ENCODE data around the gene LAPTM5. TPM values are rescaled to one million over a fixed set of nuclear protein-coding genes. Genes with fewer than 3 reads are reported as not detected.

The LAPTM5 gene
- total RNA-seq, 1 experiment from 2014 or later: not detected

GRCh38 chr1:30778979-30779293 lies 21.4 kb upstream of the LAPTM5 start:
- TF ChIP-seq CTCF (conservative IDR thresholded peaks at IDR 0.05; ENCODE audit: low read depth, low read length): no peak
- no peak for TF ChIP-seq EZH2 (IDR thresholded peaks at IDR 0.05; ENCODE audit: borderline replicate concordance, low read depth, low read length, poor library complexity, severe bottlenecking)
- Histone ChIP-seq H3K36me3 (ENCODE audit: insufficient read depth, low read length, poor library complexity, severe bottlenecking) (no peaks in the 10 kb centered on the region), H3K4me1 (ENCODE audit: insufficient read depth, low read length, poor library complexity, severe bottlenecking) (peaks cover 24% of the 10 kb centered on the region), H3K4me3 (ENCODE audit: low read depth, low read length, poor library complexity, severe bottlenecking) (no peak overlapping the region), H3K27me3 (replicated peaks; ENCODE audit: insufficient read depth, low read depth, low read length, poor library complexity) (no peaks in the 10 kb centered on the region), H3K27ac (ENCODE audit: low read depth, low read length, poor library complexity, severe bottlenecking) (no peak overlapping the region), H3K9me3 (ENCODE audit: low read depth, low read length, poor library complexity, severe bottlenecking) (no peaks in the 10 kb centered on the region)
- ChIA-PET POLR2A (ENCODE audit: low non-redundant PET) (no interaction called here), CTCF (interaction anchor here (1.2 to 3.2 kb wide), 4 partner anchors 30 to 134 kb away, joined by 3 to 56 read pairs (median 4); no protein-coding TSS in a partner anchor)
- intact Hi-C loops (cut with micrococcal nuclease; ENCODE audit: unreplicated experiment): loop anchor here (1.0 kb wide), 1 partner anchor 60 kb away; no protein-coding TSS in a partner anchor
- DNase-seq (ENCODE audit: low spot score): no peak
- no TSS peak for BruUV-seq (replicated peaks)

DNA sequence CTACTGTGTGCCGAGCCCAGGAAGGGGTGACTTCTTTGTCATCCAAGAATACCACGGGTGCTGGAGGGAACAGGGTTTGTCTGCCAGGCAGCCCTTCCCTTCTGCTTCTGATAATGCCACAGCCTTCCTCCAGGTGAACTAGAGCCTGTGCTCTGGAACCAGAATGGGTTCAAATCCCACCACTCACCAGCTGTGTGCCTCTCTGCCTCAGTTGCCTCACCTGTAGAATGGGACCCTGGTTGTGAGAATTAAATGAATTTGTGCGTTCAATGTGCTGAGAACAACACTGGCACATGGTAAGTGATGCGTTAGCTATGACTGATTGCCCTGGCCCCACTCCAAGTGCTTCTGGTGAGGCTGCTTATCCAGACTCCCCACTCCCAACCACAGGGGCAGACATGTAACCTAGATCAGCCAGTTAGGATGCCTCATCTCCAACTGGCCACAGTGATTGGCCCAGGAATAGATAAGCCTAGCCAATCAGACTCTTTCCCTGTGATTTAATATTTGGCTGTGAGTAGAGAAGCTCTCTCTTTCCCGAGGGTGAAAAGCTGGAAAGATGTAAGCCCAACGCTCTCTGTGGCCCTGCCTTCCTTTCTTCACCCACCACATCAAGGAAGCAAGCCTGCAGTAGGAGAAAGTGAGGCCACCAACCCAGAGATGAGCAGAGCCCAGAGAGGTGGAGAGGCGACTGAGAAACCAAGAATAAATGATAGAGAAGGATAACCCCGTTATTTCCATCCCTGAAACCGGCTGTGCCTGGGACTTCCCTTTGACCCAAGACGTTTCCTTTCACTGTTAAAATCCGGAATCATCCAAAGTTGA lies 20.8 kb upstream of the LAPTM5 start:
- Histone ChIP-seq H3K27ac (ENCODE audit: low read depth, low read length, poor library complexity, severe bottlenecking) (no peak overlapping the region), H3K9me3 (ENCODE audit: low read depth, low read length, poor library complexity, severe bottlenecking) (no peaks in the 10 kb centered on the region), H3K36me3 (ENCODE audit: insufficient read depth, low read length, poor library complexity, severe bottlenecking) (no peaks in the 10 kb centered on the region), H3K4me1 (ENCODE audit: insufficient read depth, low read length, poor library complexity, severe bottlenecking) (peaks cover 24% of the 10 kb centered on the region), H3K27me3 (replicated peaks; ENCODE audit: insufficient read depth, low read depth, low read length, poor library complexity) (no peaks in the 10 kb centered on the region), H3K4me3 (ENCODE audit: low read depth, low read length, poor library complexity, severe bottlenecking) (no peak overlapping the region)
- TF ChIP-seq EZH2 (IDR thresholded peaks at IDR 0.05; ENCODE audit: borderline replicate concordance, low read depth, low read length, poor library complexity, severe bottlenecking): no peak
- TF ChIP-seq CTCF (conservative IDR thresholded peaks at IDR 0.05; ENCODE audit: low read depth, low read length): 0 out of 2 replicates have a peak, but pooled peaks have one; percentile 7
- intact Hi-C loops (cut with micrococcal nuclease; ENCODE audit: unreplicated experiment): no loop called here
- BruUV-seq (replicated peaks): no TSS peak
- peak; percentile 89 for DNase-seq (ENCODE audit: low spot score)
- ChIA-PET POLR2A (ENCODE audit: low non-redundant PET) (no interaction called here), CTCF (interaction anchor here (0.7 to 3.2 kb wide), 5 partner anchors 8 to 134 kb away, joined by 3 to 56 read pairs (median 4); no protein-coding TSS in a partner anchor)

DNA sequence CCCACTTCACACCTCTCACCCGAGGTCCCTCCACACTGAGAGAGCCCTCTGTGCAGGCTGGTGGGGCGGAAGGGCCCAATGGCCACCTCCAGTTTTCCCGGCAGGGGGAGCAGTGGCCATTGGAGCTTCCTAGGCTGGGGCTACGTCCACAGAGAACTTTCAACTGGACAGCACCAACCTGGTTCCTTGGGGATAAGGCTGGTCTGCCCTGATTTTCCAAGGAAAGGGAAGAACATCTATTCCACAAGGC lies 20.3 kb upstream of the LAPTM5 start:
- H3K36me3 ChIP-seq (ENCODE audit: insufficient read depth, low read length, poor library complexity, severe bottlenecking): no peaks in the 10 kb centered on the region
- CTCF ChIA-PET: interaction anchor here (1.0 to 3.2 kb wide), 4 partner anchors 8 to 135 kb away, joined by 4 to 56 read pairs (median 4); no protein-coding TSS in a partner anchor
- no peak for DNase-seq (ENCODE audit: low spot score)
- H3K27me3 ChIP-seq (replicated peaks; ENCODE audit: insufficient read depth, low read depth, low read length, poor library complexity): no peaks in the 10 kb centered on the region
- POLR2A ChIA-PET (ENCODE audit: low non-redundant PET): no interaction called here
- intact Hi-C loops (cut with micrococcal nuclease; ENCODE audit: unreplicated experiment): no loop called here
- TF ChIP-seq CTCF (conservative IDR thresholded peaks at IDR 0.05; ENCODE audit: low read depth, low read length): peak; percentile 40
- TF ChIP-seq EZH2 (IDR thresholded peaks at IDR 0.05; ENCODE audit: borderline replicate concordance, low read depth, low read length, poor library complexity, severe bottlenecking): no peak
- BruUV-seq (replicated peaks): no TSS peak
- H3K27ac ChIP-seq (ENCODE audit: low read depth, low read length, poor library complexity, severe bottlenecking): no peak overlapping the region
- H3K4me3 ChIP-seq (ENCODE audit: low read depth, low read length, poor library complexity, severe bottlenecking): no peak overlapping the region
- H3K9me3 ChIP-seq (ENCODE audit: low read depth, low read length, poor library complexity, severe bottlenecking): no peaks in the 10 kb centered on the region
- peaks cover 24% of the 10 kb centered on the region for H3K4me1 ChIP-seq (ENCODE audit: insufficient read depth, low read length, poor library complexity, severe bottlenecking)

Data from A673 (cell line).